Breast epithelium (tissue), 3 donors: ENCODE results near the gene DPH7.

Source experiments
- CTCF ChIP-seq, 3 donors: fragments of 450-650 bp; IDR thresholded peaks; one replicate each; pipeline ENCODE4 v1.5.1; 2016 to 2017; ENCODE audit warnings: antibody characterized with exemption in 3 of 3, mild to moderate bottlenecking in 3 of 3, moderate library complexity in 3 of 3
- POLR2A ChIP-seq: fragments of 450-650 bp; IDR thresholded peaks from one replicate; pipeline ENCODE4 v1.6.1; 2016; ENCODE audit warnings: antibody characterized with exemption, mild to moderate bottlenecking, moderate library complexity

- TF ChIP-seq POLR2A, result no peak
- no peak for TF ChIP-seq CTCF (IDR thresholded peaks at IDR 0.05)
These were observed 13.8 kb downstream of the DPH7 start for GRCh38 chr9:137564817-137565411.
